NCI-H446 treated with DMSO at 0.1 percent for 48 hours (cell line): ENCODE measurements around the gene ASIC3.

ENCODE experiments used
- DNase-seq: peaks from one replicate; lab custom pipeline; 2025; lab: John Stamatoyannopoulos, UW

ASIC3 gene

GRCh38 chr7:151070574-151070960 is 22.2 kb downstream of the ASIC3 start:
- no peak for DNase-seq

GRCh38 chr7:151071032-151071866 is 22.9 kb downstream of the ASIC3 start:
- DNase-seq = no peak

- no peak for DNase-seq
Observed at GRCh38 chr7:151073990-151074389, 25.7 kb downstream of the ASIC3 start.

GRCh38 chr7:151074817-151075661 is 26.7 kb downstream of the ASIC3 start:
- DNase-seq = no peak

GRCh38 chr7:151075662-151075971 is 27.3 kb downstream of the ASIC3 start:
- no peak for DNase-seq

- DNase-seq = no peak
Observed at GRCh38 chr7:151075978-151076426, 27.7 kb downstream of the ASIC3 start.

GRCh38 chr7:151076863-151077704 is 28.8 kb downstream of the ASIC3 start:
- no peak for DNase-seq

- DNase-seq = no peak
Observed at GRCh38 chr7:151077705-151078232, 29.4 kb downstream of the ASIC3 start.

GRCh38 chr7:151078233-151079040 is 30.1 kb downstream of the ASIC3 start:
- no peak for DNase-seq

GRCh38 chr7:151079199-151079910 is 31.0 kb downstream of the ASIC3 start:
- DNase-seq = no peak

- DNase-seq = no peak
Observed at GRCh38 chr7:151080067-151080521, 31.8 kb downstream of the ASIC3 start.

GRCh38 chr7:151080522-151081169 is 32.3 kb downstream of the ASIC3 start, which contains the start of gene FASTK:
FASTK (minus strand) TSS chr7:151080809; CDS start chr7:151080766, 43 bp downstream.
- DNase-seq = peak; percentile 77

GRCh38 chr7:151081170-151082101 is 33.1 kb downstream of the ASIC3 start:
- DNase-seq = no peak

GRCh38 chr7:151082141-151083070 is 34.1 kb downstream of the ASIC3 start:
- DNase-seq = no peak

GRCh38 chr7:151083071-151083823 is 34.9 kb downstream of the ASIC3 start, which contains the start of gene TMUB1:
TMUB1 (minus strand) TSS chr7:151083493; CDS start chr7:151082563, 930 bp downstream.
- no peak for DNase-seq

GRCh38 chr7:151083824-151084160 is 35.5 kb downstream of the ASIC3 start:
- no peak for DNase-seq

- DNase-seq = no peak
Observed at GRCh38 chr7:151085329-151085690, 37.0 kb downstream of the ASIC3 start.
